Body of pancreas (tissue), 4 donors: ENCODE results near the gene XRCC4. TPM values are rescaled to one million over a fixed set of nuclear protein-coding genes. Genes with fewer than 3 reads are reported as not detected.

Source experiments
- ATAC-seq: fragments of 150-250 bp; one replicate; pipeline ENCODE4 v1.9.1; 2016
- DNase-seq, 4 donors: peaks; one replicate each; pipeline ENCODE4 v3.0.0-alpha.2; 2019
- H3K27ac ChIP-seq, 4 donors: fragments of 200-600 bp; sonication (generic); 1 replicate in 3 of 4; 2 replicates in 1 of 4; pipeline versions ENCODE4 v1.5.1 to v1.6.1; 2016 to 2019; ENCODE audit warnings: mild to moderate bottlenecking in 1 of 4, mixed read lengths in 1 of 4, moderate library complexity in 1 of 4
- H3K27me3 ChIP-seq, 2 donors: fragments of 200-600 bp; sonication (generic); one replicate each; pipeline ENCODE4 v1.6.0; 2016; ENCODE audit warnings: mild to moderate bottlenecking in 1 of 2
- H3K36me3 ChIP-seq, 2 donors: fragments of 200-600 bp; sonication (generic); replicated peaks in 1 of 2; 2 replicates each; pipeline ENCODE4 v1.5.1; 2016; ENCODE audit warnings: low read depth in 2 of 2; ENCODE audit not compliant: insufficient read depth in 1 of 2
- H3K4me1 ChIP-seq: fragments of 200-600 bp; sonication (generic); one replicate; pipeline ENCODE4 v1.6.0; 2016
- H3K4me3 ChIP-seq, 2 donors: fragments of 200-600 bp; sonication (generic); 1 replicate in 1 of 2; 2 replicates in 1 of 2; pipeline ENCODE4 v1.5.1; 2016 to 2019
- H3K9me3 ChIP-seq, 3 donors: fragments of 200-600 bp; sonication (generic); 1 replicate in 2 of 3; 2 replicates in 1 of 3; pipeline ENCODE4 v1.5.1; 2016
- CTCF ChIP-seq, 7 experiments: fragments of 450-650 bp in 4 of 7; fragments of 200-600 bp in 3 of 7; sonication (generic) in 3 of 7; IDR thresholded peaks; one replicate each; pipeline ENCODE4 v1.5.1; 2016 to 2019; ENCODE audit warnings: antibody characterized with exemption in 7 of 7
- POLR2A ChIP-seq, 3 donors: fragments of 450-650 bp; IDR thresholded peaks; one replicate each; pipeline ENCODE4 v1.6.1; 2016; ENCODE audit warnings: antibody characterized with exemption in 3 of 3, mild to moderate bottlenecking in 2 of 3
- whole genome bisulfite sequencing, 2 donors: methylation state at CpG; one replicate each; pipeline ENCODE4 v1.1.5; 2017; 5-methylcytosine and 5-hydroxymethylcytosine counted together
- intact Hi-C: fragments of 100-400 bp; cut with DNase I; formaldehyde crosslinking; loops from one replicate; pipeline ENCODE4 v1.15.1; 2023
- total RNA-seq, 2 donors: library from RNA; depleted of rRNA; stranded (reverse); fragments of >200 nt; gene quantifications; one replicate each; pipeline ENCODE4 v1.1.0, GENCODE V29; 2016

The XRCC4 gene
- total RNA-seq, 2 donors from 2014 or later: 0.99 to 4.4 TPM

- H3K4me3 ChIP-seq: no peak overlapping the region
- H3K36me3 ChIP-seq: no peaks in the 10 kb centered on the region
- WGBS, 2 donors: 96% methylated on average over 4 of the region's 4 CpGs
- intact Hi-C loops: no loop called here
- peaks cover 10% of the 10 kb centered on the region for H3K4me1 ChIP-seq
- no peak for TF ChIP-seq POLR2A (IDR thresholded peaks at IDR 0.05)
- H3K27me3 ChIP-seq: no peaks in the 10 kb centered on the region
- no peak overlapping the region for H3K27ac ChIP-seq
- ATAC-seq: no peak
- no peak for DNase-seq
- H3K9me3 ChIP-seq: no peaks in the 10 kb centered on the region
Measured at GRCh38 chr5:83093692-83094091, 16.3 kb downstream of the XRCC4 start.

- DNase-seq (no peak), ATAC-seq (no peak)
- Histone ChIP-seq H3K4me3 (no peak overlapping the region), H3K36me3 (no peaks in the 10 kb centered on the region), H3K9me3 (no peaks in the 10 kb centered on the region), H3K27me3 (no peaks in the 10 kb centered on the region), H3K27ac (no peak overlapping the region), H3K4me1 (peaks cover 10% of the 10 kb centered on the region)
- TF ChIP-seq CTCF (IDR thresholded peaks at IDR 0.05): no peak
- intact Hi-C loops: no loop called here
- 96 to 100% methylated on average over 2 to 3 of the region's 3 CpGs for WGBS, 2 donors
Measured at GRCh38 chr5:83095163-83095956, 18.0 kb downstream of the XRCC4 start.

- Histone ChIP-seq H3K4me3 (no peak overlapping the region), H3K27ac (no peak overlapping the region), H3K36me3 (no peaks in the 10 kb centered on the region), H3K27me3 (no peaks in the 10 kb centered on the region), H3K4me1 (peaks cover 10% of the 10 kb centered on the region), H3K9me3 (no peaks in the 10 kb centered on the region)
- intact Hi-C loops: no loop called here
- ATAC-seq (no peak), DNase-seq (no peak)
- no peak for TF ChIP-seq CTCF (IDR thresholded peaks at IDR 0.05)
- no peak for TF ChIP-seq POLR2A (IDR thresholded peaks at IDR 0.05)
- 87 to 95% methylated on average over 6 of the region's 6 CpGs for WGBS, 2 donors
Measured at GRCh38 chr5:83095957-83096539, 18.7 kb downstream of the XRCC4 start.

GRCh38 chr5:83096660-83097339 is 19.5 kb downstream of the XRCC4 start:
- H3K4me3 ChIP-seq: no peak overlapping the region
- 86 to 89% methylated on average over 2 of the region's 2 CpGs for WGBS, 2 donors
- no peaks in the 10 kb centered on the region for H3K9me3 ChIP-seq
- H3K4me1 ChIP-seq: peaks cover 10% of the 10 kb centered on the region
- no peak overlapping the region for H3K27ac ChIP-seq
- intact Hi-C loops: no loop called here
- no peak for TF ChIP-seq CTCF (IDR thresholded peaks at IDR 0.05)
- no peak for TF ChIP-seq POLR2A (IDR thresholded peaks at IDR 0.05)
- no peak for DNase-seq
- no peak for ATAC-seq
- no peaks in the 10 kb centered on the region for H3K36me3 ChIP-seq
- H3K27me3 ChIP-seq: no peaks in the 10 kb centered on the region

- Histone ChIP-seq H3K9me3 (no peaks in the 10 kb centered on the region), H3K4me3 (no peak overlapping the region), H3K36me3 (no peaks in the 10 kb centered on the region), H3K4me1 (peaks cover 10% of the 10 kb centered on the region), H3K27me3 (no peaks in the 10 kb centered on the region), H3K27ac (no peak overlapping the region)
- ATAC-seq: peak; percentile 56
- intact Hi-C loops: no loop called here
- TF ChIP-seq CTCF (IDR thresholded peaks at IDR 0.05): no peak
- no peak for TF ChIP-seq POLR2A (IDR thresholded peaks at IDR 0.05)
- no peak for DNase-seq
- 35% methylated on average over 2 of the region's 2 CpGs for WGBS, 2 donors
Measured at GRCh38 chr5:83097689-83098231, 20.4 kb downstream of the XRCC4 start.
